Activated CD4-positive, alpha-beta T cell treated with anti-CD3 and anti-CD28 coated beads, Interleukin-2, amount 50 U/mL, for 1 hour (primary cell): Measurements from ENCODE around the gene CFAP77.
A peak's percentile ranks its signal among the peaks of the same experiment; 100 is the strongest.
"Not testable (repeated sequence)": the region's sequence is repeated elsewhere in the genome, so short reads cannot be mapped to it uniquely, and the experiment has no call there.

Source experiments
- DNase-seq: peaks from one replicate; pipeline ENCODE4 v3.0.0-alpha.2; 2020

CFAP77 gene

DNA sequence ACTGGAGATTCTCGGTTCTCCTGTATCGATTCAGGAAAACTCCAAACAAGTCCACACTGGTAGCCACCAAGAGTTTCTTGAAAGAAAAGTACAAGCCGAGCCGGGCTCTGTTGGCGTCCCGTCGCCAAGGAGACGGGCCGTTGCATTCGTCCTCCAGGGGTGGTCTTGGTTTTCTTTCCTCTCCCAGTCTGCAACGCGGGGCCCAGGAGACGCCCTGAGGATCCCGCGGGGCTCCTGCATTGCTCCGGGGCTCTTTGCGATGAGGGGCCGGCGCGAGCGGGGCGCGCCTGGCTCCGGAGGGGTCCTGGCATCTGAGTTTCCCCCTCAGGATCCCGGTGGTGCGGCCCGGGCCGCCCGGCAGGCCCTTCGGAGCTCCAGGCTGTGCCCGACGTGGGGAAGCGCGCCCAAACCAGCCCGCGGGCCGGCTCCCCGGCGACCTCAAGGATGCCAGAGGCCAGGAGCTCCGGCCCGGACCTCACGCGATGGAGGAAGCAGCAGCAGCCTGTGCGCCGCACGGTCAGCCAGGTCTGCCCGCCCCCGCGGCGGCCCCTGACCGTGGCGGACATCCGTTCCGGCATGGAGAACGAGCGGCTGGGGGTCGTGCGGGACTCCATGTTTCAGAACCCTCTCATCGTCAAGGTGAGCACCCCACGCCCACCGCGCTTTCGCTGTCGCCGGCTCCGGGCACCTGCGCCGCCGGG lies at the start of gene CFAP77:
TSS of gene CFAP77 (plus strand) at position 384 of the 701 bp plus-strand sequence. CDS start at position 445, 61 bp downstream.
- peak; percentile 45 for DNase-seq

DNA sequence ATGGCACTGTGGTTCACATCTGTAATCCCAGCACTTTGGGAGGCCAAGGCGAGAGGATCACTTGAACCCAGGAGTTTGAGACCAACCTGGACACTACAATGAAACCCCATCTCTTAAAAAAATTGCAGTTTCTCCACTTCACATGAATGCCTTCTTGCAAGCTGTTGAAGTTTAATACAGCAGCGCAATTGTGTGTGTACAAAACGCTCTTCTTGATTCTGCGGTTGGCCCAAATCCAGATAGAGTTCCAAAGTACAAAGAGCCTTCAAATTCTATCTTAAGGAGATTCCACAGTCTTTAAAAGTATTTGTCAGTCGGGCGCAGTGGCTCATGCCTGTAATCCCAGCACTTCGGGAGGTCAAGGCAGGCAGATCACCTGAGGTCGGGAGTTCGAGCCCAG lies 45.9 kb upstream of the CFAP77 start:
- no peak for DNase-seq

DNA sequence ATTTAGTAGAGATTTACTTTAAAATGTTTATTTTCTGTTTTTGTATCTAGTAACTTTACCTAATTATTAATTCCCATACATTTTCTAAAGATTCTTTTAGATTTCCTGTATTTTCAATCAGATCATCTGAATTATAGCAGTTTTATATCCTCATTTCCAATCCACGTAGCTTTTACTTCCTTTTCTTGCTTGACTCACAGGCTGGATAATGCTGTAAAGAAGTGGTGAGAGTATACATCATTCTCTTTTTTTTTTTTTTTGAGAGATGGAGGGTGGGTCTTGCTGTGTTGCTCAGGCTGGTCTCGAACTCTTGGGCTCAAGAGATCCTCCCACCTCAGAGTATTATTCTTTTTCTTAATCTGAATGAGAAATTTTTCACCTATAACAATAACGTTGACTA lies 44.0 kb upstream of the CFAP77 start:
- DNase-seq = no peak

DNA sequence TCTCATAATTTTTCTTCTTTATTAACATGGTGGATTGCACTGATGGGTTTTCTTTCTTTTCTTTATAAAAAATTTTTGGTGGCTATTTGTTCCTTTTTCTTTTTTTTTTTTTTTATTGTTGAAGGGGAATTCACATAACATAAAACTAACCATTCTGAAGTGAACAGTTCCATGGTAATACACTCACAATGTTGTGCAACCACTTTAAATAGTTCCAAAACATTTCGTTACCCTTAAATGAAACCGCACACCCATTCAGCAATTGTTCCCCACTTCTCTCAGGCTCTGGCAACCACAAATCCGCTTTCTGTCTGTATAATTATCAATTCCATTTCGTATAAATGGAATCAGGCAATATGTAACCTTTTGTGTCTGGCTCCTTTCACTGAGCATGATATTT lies 43.5 kb upstream of the CFAP77 start:
- DNase-seq = no peak

DNA sequence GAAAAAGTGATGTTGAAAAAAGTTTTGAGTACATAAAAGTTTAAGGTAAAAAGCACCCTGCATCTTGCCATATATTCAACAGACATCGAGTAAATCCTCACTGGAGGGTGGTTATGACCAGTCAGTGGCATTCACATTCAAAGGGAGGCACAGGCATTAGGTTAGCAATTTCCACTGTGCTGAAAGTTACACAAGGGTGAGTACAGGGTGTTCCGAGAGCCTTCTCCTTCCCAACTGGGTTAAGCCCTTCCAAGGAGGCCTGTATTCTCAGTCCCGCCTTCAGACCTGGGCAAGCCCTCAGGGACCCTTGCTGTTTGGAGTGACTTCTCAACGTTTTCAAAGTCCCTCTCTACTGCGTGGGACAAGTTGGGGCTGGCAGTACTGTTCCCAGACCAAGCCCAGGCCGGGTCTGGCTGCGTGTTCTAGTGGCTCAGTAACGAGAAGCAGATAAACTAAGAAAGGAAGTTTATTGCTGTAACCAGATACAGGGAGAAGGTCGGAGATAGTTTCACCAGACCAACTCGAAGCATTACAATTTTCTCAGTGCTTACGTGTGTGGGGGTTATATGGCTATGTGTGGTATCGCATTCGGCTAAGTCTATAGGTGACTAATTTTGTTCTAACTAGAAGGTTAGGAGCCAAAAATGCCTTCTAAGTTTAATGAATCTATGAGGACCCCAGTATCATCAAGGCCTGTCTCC lies 42.2 kb upstream of the CFAP77 start:
- no peak for DNase-seq

DNA sequence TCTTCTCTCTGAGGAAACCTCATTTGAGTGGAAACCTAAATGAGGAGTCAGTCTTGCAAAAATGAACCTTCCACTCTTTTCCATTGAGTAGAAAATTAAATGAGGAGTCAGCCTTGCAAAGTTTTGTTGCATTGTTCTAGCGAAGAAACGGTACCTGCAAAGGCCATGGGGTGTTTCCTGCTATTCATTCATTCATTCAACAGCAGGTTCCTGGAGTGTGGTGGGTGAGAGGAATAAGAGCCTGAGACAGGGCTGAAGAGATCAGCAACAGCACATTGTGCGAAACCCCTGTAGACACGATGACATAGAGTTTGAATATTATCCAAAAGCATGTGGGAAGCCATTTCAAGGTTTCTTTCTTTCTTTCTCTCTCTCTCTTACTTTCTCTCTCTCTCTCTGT lies 40.6 kb upstream of the CFAP77 start:
- DNase-seq = no peak

DNA sequence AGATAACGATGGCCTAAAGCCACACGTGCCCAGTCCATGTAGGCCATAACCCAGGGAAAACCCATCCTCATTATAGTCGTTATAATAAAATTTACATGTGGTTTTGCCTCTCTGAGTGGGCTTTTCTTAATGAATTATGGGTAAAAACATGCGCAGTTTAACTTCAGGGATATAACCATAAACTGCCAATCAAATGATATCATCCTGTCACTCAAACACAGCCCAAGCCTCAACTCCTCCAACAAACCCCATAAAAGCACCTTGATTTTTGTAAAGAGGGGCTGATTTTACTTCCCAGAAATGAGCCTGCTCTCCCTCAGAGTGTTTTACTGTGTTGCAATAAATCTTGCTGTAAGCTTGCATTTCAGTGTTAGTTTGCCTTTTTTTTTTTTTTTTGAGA lies 39.4 kb upstream of the CFAP77 start:
- DNase-seq = no peak

DNA sequence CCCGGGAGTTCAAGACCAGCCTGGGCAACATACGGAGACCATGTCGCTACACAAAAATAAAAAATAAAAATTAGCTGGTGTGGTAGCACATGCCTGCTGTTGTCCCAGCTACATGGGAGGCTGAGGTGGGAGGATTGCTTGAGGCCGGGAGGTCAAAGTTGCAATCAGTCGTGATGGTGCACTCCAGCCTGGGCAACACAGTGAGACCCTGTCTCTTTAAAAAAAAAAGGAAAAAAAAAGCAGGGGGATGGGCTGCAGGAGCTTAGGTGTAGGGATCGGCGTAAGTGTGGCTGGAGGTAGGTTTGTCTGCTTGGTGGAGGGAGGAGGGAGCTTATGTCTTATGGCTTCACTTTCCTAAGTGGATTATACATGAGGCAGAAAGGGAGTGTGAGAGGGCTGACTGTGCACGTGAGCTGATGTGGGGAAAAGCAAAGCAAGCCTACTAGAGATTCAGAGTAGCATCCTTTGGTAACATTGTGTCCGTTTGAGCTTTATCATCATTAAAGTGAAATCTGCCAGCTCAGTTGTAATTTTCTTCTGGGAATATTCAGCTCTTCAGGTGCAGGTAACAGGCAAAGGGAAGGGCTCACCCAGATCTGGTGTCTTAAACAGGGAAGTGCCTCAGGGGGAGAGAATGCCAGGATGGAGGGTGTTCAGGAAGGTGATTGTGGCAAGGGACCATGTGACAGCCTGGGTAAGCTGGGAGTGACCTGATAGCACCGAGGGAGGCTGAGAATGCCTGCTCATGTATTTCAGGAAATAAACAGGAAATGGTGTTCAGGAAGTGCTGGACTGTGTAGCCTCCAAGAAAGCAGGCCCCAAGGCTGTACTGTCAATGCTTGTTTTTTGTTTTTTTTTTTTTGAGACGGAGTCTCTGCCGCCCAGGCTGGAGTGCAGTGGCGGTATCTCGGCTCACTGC lies 37.6 kb upstream of the CFAP77 start:
- DNase-seq = no peak

DNA sequence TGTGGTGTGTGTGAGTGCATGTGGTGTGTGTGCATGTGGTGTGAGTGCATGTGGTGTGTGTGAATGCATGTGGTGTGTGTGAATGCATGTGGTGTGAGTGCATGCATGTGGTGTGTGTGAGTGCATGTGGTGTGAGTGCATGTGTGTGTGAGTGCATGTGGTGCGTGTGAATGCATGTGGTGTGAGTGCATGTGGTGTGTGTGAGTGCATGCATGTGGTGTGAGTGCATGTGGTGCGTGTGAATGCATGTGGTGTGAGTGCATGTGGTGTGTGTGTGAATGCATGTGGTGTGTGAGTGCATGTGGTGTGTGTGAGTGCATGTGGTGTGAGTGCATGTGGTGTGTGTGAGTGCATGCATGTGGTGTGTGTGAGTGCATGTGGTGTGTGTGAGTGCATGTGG lies 32.2 kb upstream of the CFAP77 start:
- not testable (repeated sequence) for DNase-seq

DNA sequence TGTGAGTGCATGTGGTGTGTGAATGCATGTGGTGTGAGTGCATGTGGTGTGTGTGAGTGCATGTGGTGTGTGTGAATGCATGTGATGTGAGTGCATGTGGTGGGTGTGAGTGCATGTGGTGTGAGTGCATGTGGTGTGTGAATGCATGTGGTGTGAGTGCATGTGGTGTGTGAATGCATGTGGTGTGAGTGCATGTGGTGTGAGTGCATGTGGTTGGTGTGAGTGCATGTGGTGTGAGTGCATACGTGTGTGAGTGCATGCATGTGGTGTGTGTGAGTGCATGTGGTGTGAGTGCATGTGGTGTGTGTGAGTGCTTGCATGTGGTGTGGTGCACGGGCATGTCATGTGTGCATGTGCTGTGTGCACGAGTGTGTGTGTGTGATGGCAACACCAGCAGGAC lies 31.6 kb upstream of the CFAP77 start:
- not testable (repeated sequence) for DNase-seq

DNA sequence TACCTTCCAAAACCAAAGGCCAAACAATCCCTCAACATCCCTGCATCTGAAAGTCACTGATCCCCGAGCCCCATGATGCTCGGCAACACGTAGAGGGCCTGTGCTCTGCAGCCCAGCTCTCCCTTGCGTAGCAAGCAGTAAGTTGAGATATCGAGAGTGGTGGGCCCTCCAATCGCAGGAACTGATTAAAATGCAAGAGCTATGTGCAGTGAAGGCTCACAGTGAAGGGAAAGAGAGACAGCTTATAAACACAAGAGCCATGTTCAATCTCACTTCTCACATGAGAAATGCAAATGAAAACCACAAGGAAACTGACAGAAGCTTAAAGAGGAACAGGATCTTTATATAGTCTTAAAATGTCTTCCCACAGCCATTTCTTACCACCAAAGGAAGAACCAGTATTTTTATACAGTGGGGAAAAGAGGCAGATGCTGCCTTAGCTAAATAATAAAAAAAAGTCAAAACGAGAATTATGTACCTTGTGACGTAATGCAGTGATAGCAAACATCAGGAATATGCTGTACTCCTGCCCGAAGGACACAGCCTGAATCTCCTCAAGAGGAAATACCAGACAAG lies 28.0 kb upstream of the CFAP77 start:
- DNase-seq = no peak

DNA sequence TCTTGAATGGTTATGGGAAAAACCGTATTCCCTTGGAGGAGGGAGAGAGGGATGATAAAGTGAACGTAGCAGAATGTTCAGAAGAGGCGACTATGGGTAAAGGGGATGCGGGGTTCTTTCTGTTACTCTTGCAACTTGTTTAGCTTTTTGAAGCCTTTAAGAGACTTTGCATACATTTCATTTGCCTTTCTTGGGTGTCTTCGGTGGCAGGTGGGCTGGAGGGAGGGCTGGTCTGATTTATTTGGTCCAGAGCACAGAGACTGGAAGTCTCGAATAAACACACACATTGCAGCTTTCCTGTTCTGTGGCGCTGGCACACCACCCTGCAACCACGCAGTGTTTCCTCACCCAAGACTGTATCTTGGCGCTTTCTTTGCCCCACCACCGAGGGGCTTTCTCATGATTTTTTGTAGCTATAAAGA lies 26.5 kb upstream of the CFAP77 start:
- no peak for DNase-seq

DNA sequence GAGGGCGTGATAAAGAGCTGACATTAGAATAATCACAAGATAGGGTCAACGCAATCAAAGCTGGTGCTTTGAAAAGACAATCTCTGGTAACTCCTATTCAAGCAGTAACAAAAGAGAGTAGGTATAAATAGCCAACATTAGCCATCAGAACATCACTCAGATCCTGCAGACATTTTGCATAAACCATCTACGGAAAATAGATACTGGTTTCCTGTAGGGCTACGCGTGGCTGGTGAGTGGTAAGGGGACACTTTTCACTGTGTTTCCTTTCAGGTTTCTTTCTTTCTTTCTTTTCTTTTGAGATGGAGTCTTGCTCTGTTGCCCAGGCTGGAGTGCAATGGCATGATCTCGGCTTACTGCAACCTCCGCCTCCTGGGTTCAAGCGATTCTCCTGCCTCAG lies 25.6 kb upstream of the CFAP77 start:
- DNase-seq = no peak

DNA sequence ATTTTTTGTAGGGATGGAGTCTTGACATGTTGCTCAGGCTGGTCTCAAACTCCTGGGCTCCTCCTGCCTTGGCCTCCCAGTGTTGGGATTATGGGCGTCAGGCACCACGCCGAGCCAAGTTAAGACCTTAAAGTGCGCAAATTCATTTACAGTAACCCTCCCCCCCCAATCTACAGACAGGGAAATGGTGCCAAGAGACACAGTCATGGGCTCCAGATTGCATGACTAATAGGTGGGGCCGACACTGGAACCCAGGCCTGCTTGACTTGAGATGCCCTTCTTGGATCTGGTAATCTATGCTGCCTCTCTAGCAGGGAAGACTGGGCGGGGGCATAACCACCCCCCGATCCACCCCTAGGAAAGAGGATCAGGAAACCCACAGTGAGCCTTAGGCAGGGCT lies 22.9 kb upstream of the CFAP77 start:
- no peak for DNase-seq

DNA sequence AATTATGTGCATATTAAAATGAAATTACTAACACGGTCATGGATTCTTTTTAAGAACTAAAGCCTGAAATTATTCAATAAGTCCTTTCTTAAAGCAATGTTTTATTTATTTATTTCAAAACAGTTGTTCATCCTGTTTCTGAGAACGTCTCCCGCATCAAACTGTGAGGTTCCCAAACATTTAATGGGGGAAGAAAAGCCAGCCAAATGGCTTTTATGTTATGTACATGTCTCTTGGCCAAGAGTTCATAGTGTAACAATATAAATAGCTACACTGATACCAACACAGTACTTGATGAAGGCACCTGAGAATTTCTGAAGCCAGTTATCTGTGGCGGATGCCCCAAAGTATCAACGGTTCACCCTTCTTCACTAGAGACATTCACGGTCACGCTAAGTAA lies 19.0 kb upstream of the CFAP77 start:
- DNase-seq = no peak

DNA sequence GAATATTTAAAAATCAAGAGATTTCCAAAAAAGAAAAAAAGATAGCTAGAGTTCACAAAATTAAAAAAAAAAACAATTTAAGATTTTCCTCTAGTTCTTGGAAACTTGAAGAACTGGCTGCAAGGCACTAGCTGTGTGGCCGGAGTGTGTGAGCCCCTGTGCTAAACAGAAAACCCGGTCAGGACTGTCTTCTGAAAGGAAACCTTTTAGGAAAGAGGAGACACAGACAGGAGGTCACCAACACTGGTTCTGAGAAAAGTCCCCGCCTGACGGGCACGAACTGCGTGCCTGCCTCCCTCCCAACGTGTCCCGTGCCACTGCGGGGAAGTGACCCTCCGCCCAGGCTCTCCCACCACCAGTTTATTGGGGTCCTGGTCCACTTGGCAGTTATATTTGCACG lies 18.6 kb upstream of the CFAP77 start:
- no peak for DNase-seq

DNA sequence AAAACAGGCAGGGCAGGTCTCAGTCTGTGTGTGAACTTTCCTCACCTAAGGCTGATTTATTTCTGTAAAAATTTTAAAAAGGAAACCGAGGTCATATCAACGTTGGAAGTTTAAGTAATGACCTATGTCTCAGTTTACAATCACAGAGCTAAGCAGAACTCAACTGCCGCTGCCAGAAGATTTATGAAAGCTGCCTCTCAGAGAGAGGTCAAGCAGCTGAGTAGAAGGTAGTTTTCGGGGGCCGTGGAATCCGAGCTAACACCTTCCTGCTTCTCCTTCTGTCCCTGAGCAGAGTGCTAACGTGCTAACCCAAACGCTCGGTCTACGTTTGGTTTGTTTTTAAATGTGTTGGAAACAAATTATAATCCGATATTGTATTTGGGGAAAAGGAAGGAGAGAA lies 14.5 kb upstream of the CFAP77 start:
- DNase-seq = no peak

DNA sequence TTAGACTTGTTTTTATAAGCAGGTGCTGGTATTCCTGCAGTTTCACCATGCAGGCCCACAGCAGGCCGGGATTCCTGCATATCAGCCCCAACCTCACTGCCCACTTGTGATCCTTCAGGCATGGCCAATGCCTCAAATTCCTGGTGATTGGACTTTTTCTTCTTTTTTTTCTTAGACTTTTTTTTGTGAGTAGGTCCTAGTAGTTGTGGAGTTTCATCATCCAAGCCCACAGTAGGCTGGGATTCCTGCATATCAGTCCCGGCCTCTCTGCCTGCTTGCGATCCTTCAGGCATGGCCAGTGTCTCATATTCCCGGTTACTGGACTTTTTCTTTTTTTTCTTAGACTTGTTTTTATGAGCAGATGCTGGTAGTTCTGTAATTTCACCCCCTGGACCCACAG lies 8.2 kb upstream of the CFAP77 start:
- DNase-seq = no peak

DNA sequence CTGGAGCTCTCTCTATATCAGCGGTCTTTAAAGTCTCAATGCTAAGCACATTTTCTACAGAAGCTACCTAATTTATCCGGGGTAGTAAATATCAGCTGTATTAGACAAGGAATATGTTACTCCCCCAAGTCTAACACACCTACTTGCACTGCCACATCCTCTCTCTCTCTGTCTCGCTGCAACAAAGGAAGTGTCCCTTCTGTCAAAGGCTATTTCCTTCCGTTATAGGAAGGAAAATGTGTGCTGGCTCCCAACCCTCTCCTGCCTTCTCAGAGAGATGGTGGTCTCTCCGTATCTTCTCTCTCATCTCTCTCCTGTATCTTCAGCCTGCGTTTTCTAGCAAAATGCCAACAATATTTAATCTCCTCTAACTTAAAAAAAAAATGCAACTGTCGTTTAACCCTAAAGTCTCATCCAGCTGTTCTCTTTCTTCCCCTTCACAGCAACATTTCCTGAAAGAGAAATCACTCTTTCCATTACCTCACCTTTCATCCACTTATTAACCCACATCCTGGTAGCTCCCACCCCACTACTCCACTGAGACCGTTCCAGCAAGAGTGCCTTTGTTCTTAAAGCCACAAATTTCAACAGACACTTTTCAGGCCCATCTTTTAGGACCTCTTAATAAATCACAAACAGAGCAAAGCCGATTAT lies 5.7 kb upstream of the CFAP77 start:
- DNase-seq = no peak

DNA sequence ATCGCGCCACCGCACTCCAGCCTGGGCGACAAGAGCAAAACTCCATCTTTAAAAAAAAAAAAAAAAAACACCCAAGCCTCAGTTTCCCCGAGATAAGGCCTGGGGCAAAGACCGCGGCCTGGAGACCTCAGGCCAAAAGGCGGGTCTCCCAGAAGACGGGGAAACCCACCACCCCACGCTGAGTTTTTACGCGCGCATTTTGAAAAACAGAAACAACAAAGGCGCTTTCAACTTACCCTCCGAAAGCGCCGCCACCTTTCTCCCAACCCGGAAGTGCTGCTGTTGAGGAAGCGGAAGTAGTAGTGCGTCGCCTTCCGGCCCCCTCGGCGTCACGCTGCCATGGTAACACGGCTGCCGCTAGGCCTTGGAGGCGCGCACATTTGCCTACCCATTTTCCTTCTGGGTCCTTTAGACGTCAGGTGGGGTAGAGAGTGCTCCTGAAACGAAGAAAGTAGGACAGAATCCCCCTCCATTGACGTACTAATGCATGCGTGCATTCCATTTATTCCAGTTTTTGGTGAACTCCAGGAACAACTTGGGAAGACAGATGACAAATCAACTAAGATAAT lies 3.4 kb upstream of the CFAP77 start, which contains the start of gene TTF1:
TSS of gene TTF1 (minus strand) at position 287 of the 569 bp plus-strand sequence. CDS start 4,019 bp downstream, outside the sequence.
- DNase-seq = peak; percentile 93

DNA sequence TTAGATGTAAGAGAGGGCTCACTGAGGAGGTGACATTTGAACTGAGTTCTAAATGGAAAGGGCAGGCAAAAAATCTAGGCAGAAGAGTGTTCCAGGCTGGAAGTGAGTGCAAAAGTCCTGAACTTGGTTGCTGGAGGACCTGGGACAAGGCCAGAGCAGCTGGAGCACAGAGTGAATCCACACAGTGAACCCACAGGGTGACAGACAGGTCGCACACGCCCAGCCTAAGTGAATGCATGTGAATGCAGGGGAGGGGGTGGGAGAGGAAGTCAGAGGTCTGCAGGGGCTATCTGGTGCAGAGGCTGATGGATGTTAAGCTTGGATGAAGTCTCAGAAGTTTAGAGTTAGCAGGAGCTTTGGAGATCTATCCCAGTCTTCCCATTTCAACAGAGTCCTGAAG lies 2.8 kb upstream of the CFAP77 start:
- DNase-seq = no peak

DNA sequence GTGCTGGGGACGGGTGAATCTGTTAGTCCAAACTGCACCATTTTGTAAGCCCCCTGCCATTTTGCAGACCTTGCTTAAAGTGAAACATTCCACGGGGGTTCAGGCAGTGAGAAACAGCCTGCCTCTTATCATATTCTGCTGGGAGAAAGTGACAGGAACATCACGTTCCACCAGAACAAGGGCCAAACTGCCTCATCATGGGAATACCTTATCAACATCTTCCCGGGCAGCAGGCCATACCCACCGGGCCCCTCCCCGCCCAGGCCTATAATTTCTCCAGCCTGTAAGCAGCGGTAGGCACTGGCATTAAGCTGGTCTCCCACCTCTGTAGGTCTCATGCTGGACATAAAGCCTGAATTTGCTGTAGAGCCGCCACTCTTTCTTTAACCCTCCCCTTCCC lies 1.5 kb upstream of the CFAP77 start:
- no peak for DNase-seq
